DMS79 treated with DMSO at 0.1 percent for 48 hours (cell line): ENCODE data around the gene PNPLA1.
A peak's percentile ranks its signal among the peaks of the same experiment; 100 is the strongest.

Source experiments
- DNase-seq: peaks from one replicate; lab custom pipeline; 2025; lab: John Stamatoyannopoulos, UW

PNPLA1 gene

GRCh38 chr6:36317623-36318022 is 47.8 kb downstream of the PNPLA1 start:
- no peak for DNase-seq

- DNase-seq, result no peak
These were observed 49.0 kb downstream of the PNPLA1 start for GRCh38 chr6:36318690-36319435.

GRCh38 chr6:36319436-36319762 is 49.5 kb downstream of the PNPLA1 start:
- peak; percentile 90 for DNase-seq

GRCh38 chr6:36319821-36320220 is 50.0 kb downstream of the PNPLA1 start:
- no peak for DNase-seq

GRCh38 chr6:36320475-36320874 is 50.6 kb downstream of the PNPLA1 start:
- peak; percentile 50 for DNase-seq

GRCh38 chr6:36322591-36322990 is 52.7 kb downstream of the PNPLA1 start:
- DNase-seq, result no peak

GRCh38 chr6:36323062-36323461 is 53.2 kb downstream of the PNPLA1 start:
- DNase-seq, result no peak

- DNase-seq, result no peak
These were observed 54.3 kb downstream of the PNPLA1 start for GRCh38 chr6:36324191-36324590.

- DNase-seq, result no peak
These were observed 54.9 kb downstream of the PNPLA1 start for GRCh38 chr6:36324715-36325114.

- peak; percentile 43 for DNase-seq
These were observed 56.6 kb downstream of the PNPLA1 start for GRCh38 chr6:36326356-36326995.

GRCh38 chr6:36327226-36327918 is 57.5 kb downstream of the PNPLA1 start:
- peak; percentile 44 for DNase-seq

- no peak for DNase-seq
These were observed 58.0 kb downstream of the PNPLA1 start for GRCh38 chr6:36327919-36328236.

GRCh38 chr6:36328600-36328999 is 58.7 kb downstream of the PNPLA1 start:
- DNase-seq, result no peak

- DNase-seq, result peak; percentile 44
These were observed 60.0 kb downstream of the PNPLA1 start for GRCh38 chr6:36329798-36330291.

GRCh38 chr6:36330366-36330765 is 60.5 kb downstream of the PNPLA1 start:
- DNase-seq, result no peak

GRCh38 chr6:36331381-36331780 is 61.5 kb downstream of the PNPLA1 start:
- DNase-seq, result no peak

- DNase-seq, result no peak
These were observed 63.5 kb downstream of the PNPLA1 start for GRCh38 chr6:36333171-36333895.

GRCh38 chr6:36333931-36334725 is 64.3 kb downstream of the PNPLA1 start:
- no peak for DNase-seq

GRCh38 chr6:36334832-36335459 is 65.1 kb downstream of the PNPLA1 start:
- no peak for DNase-seq

GRCh38 chr6:36335465-36336207 is 65.8 kb downstream of the PNPLA1 start:
- DNase-seq, result no peak
